ENCODE measurements around the gene PPIF. TPM values are rescaled to one million over a fixed set of nuclear protein-coding genes. Genes with fewer than 3 reads are reported as not detected.

Gene PPIF
- total and polyA plus RNA-seq, 2 of the 4 experiments (the other 2 are of a cell fraction) = 29.2 to 130 TPM

- H3K36me3 ChIP-seq (ENCODE audit: control insufficient read depth, insufficient read depth, low read length) = peaks cover 68% of the 10 kb centered on the region
Measured at GRCh38 chr10:79387974-79388850, 40.9 kb downstream of the PPIF start.

More at GRCh38 chr10:79387974-79388850, 40.9 kb downstream of the PPIF start:
- Histone ChIP-seq H4K8ac (ENCODE audit: low read depth in 2 of 2, low read length in 2 of 2) (no peak overlapping the region), H3K18ac (ENCODE audit: low read depth, low read length) (no peak overlapping the region), H3K4ac (ENCODE audit: low read depth, low read length) (no peak overlapping the region), H3K4me2 (ENCODE audit: low read depth, low read length) (no peak overlapping the region), H3K27ac (ENCODE audit: insufficient read depth, low read length) (no peak overlapping the region), H2BK120ac (ENCODE audit: low read depth, low read length) (no peak overlapping the region), H2BK15ac (ENCODE audit: low read depth, low read length) (no peak overlapping the region), H3K9me3 (ENCODE audit: control insufficient read depth, insufficient read depth, low read length) (no peaks in the 10 kb centered on the region), H3K79me1 (ENCODE audit: low read depth in 1 of 2, low read length in 2 of 2) (peaks cover 15 to 25% of the 10 kb centered on the region in 2 experiments), H3K4me1 (ENCODE audit: control insufficient read depth, insufficient read depth, low read length) (no peaks in the 10 kb centered on the region; the same call in 1 of the 2 replicates), H3K9me1 (ENCODE audit: insufficient read depth, low read length) (peaks cover 4% of the 10 kb centered on the region; the same call in 1 of the 2 replicates), H2AK5ac (ENCODE audit: low read depth, low read length) (no peak overlapping the region), H3K56ac (ENCODE audit: extremely low read depth, insufficient read depth, low read length) (no peak overlapping the region), H2AFZ (replicated peaks; ENCODE audit: low read length, poor library complexity) (no peak overlapping the region), H3K23ac (ENCODE audit: low read depth, low read length) (no peak overlapping the region), H3K14ac (replicated peaks; ENCODE audit: low read depth, low read length) (no peak overlapping the region), H2BK5ac (ENCODE audit: low read depth, low read length, poor library complexity, severe bottlenecking) (no peak overlapping the region), H4K5ac (ENCODE audit: low read depth, low read length) (no peak overlapping the region), H3K27me3 (ENCODE audit: control insufficient read depth, insufficient read depth, low read length) (no peaks in the 10 kb centered on the region), H2BK20ac (ENCODE audit: low read depth, low read length) (no peak overlapping the region), H2AK9ac (replicated peaks; ENCODE audit: low read depth, low read length, poor library complexity) (no peak overlapping the region), H4K20me1 (ENCODE audit: insufficient read depth, low read length) (0 out of 2 replicates have a peak, but pooled peaks cover 3% of the 10 kb centered on the region), H4K91ac (ENCODE audit: insufficient read depth, low read depth, low read length) (no peak overlapping the region), H3K9ac (ENCODE audit: low read depth, low read length) (no peak overlapping the region), H3K4me3 (ENCODE audit: insufficient read depth, low read depth, low read length) (no peak overlapping the region)
- dilution Hi-C loops (cut with HindIII; ENCODE audit: low sequenced_read_pairs, unreplicated experiment) (no loop called here), in situ Hi-C loops (cut with MboI; ENCODE audit: low sequenced_read_pairs) (loop anchor here (25.0 kb wide), 1 partner anchor 99 kb away; no protein-coding TSS in a partner anchor), intact Hi-C loops (cut with micrococcal nuclease) (no loop called here)
- ChIA-PET POLR2A (ENCODE audit: unreplicated experiment) (no interaction called here), CTCF (no interaction called here)
- ATAC-seq (ENCODE audit: low read depth) (no peak), DNase-seq (no peak)
- BruUV-seq (replicated peaks) = no TSS peak
- no peak for TF ChIP-seq NFE2L2 (IDR thresholded peaks at IDR 0.05; ENCODE audit: low read depth, low read length)
- TF ChIP-seq, protein P1, sequence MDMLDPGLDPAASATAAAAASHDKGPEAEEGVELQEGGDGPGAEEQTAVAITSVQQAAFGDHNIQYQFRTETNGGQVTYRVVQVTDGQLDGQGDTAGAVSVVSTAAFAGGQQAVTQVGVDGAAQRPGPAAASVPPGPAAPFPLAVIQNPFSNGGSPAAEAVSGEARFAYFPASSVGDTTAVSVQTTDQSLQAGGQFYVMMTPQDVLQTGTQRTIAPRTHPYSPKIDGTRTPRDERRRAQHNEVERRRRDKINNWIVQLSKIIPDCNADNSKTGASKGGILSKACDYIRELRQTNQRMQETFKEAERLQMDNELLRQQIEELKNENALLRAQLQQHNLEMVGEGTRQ (IDR thresholded peaks at IDR 0.05; ENCODE audit: low read depth, low read length) = no peak
- no peak for TF ChIP-seq RCOR1 (IDR thresholded peaks at IDR 0.05; ENCODE audit: insufficient replicate concordance, low read length)
- TF ChIP-seq, protein P2, sequence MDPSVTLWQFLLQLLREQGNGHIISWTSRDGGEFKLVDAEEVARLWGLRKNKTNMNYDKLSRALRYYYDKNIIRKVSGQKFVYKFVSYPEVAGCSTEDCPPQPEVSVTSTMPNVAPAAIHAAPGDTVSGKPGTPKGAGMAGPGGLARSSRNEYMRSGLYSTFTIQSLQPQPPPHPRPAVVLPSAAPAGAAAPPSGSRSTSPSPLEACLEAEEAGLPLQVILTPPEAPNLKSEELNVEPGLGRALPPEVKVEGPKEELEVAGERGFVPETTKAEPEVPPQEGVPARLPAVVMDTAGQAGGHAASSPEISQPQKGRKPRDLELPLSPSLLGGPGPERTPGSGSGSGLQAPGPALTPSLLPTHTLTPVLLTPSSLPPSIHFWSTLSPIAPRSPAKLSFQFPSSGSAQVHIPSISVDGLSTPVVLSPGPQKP (IDR thresholded peaks at IDR 0.05; ENCODE audit: borderline replicate concordance, low read depth, low read length) = no peak
- TF ChIP-seq FOS (IDR thresholded peaks at IDR 0.05; ENCODE audit: low read depth, low read length) = no peak
- no peak for TF ChIP-seq RFX5 (IDR thresholded peaks at IDR 0.05; ENCODE audit: low read depth, low read length)
- no peak for TF ChIP-seq MAFK (IDR thresholded peaks at IDR 0.05; ENCODE audit: low read depth, low read length)
- no peak for TF ChIP-seq CHD1 (IDR thresholded peaks at IDR 0.05; ENCODE audit: low read depth, low read length)
- no peak for TF ChIP-seq BHLHE40 (IDR thresholded peaks at IDR 0.05; ENCODE audit: low read depth, low read length)
- no peak for TF ChIP-seq POLR2A (IDR thresholded peaks at IDR 0.05; ENCODE audit: low read depth, low read length)
- no peak for TF ChIP-seq MXI1 (IDR thresholded peaks at IDR 0.05; ENCODE audit: borderline replicate concordance, low read depth, low read length)
- no peak for TF ChIP-seq MAZ (IDR thresholded peaks at IDR 0.05; ENCODE audit: borderline replicate concordance, low read depth, low read length)
- WGBS, 2 experiments (ENCODE audit: extremely low coverage in 2 of 2, insufficient read length in 1 of 2) = 67% methylated on average over 1 of the region's 11 CpGs; no CpG with 5 or more reads in 1 of the 2 experiments
